ENCODE data around the gene CDC42SE2. TPM values are rescaled to one million over a fixed set of nuclear protein-coding genes. Genes with fewer than 3 reads are reported as not detected.
"Not testable (repeated sequence)": the region's sequence is repeated elsewhere in the genome, so short reads cannot be mapped to it uniquely, and the experiment has no call there.

The CDC42SE2 gene
- total RNA-seq, 4 donors from 2014 or later: 10.4 to 28.4 (median 22.1) TPM

- H3K36me3 ChIP-seq: no peaks in the 10 kb centered on the region
- 2 to 6% methylated on average over 6 to 15 of the region's 34 CpGs for WGBS, 2 donors
- no peaks in the 10 kb centered on the region for H3K27me3 ChIP-seq
- TF ChIP-seq POLR2A (IDR thresholded peaks at IDR 0.05): no peak
- no peak for TF ChIP-seq CTCF (IDR thresholded peaks at IDR 0.05)
- peak overlapping the region; percentile 88 to 98 (median 90) for H3K4me3 ChIP-seq
- peak overlapping the region; percentile 92 to 96 (median 94) for H3K27ac ChIP-seq
- intact Hi-C loops (cut with DNase I): no loop called here
- no peak for DNase-seq
- H3K9me3 ChIP-seq: no peaks in the 10 kb centered on the region
- peaks cover 0 to 76% (median 25%) of the 10 kb centered on the region in 3 donors for H3K4me1 ChIP-seq
These were observed 722 bp downstream of the CDC42SE2 start for GRCh38 chr5:131264451-131265099.

DNA sequence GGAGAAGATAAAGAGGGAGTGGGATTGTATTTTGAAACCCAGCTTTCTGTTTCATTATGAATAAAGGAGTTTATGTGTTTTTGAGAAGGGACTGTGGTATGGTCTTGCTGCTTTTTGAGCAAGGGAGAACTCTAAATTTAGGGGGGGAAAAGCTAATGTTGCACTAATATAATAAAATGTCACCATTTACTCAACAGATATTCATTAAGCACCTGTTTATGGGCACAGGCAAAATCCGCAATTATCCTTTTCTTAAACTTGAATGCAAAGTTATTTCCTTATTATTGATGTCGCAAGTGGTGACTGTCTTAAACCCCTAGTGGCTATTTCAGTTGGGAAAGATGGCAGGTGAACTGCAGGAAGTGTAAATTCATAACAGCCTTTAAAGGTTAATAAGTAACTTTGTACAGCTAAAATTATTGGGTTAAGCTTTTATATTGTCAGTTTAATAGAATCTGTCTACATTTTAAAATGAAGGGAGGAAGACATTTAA, 1.5 kb downstream of the CDC42SE2 start:
- TF ChIP-seq POLR2A (IDR thresholded peaks at IDR 0.05) (no peak), CTCF (IDR thresholded peaks at IDR 0.05) (peak in 5 of 6 experiments; percentile 28 to 63 (median 37))
- 17 to 34% methylated on average over 2 of the region's 2 CpGs for WGBS, 2 donors
- H3K4me3 ChIP-seq: peak overlapping the region; percentile 88 to 98 (median 90)
- DNase-seq: no peak
- H3K27me3 ChIP-seq: no peaks in the 10 kb centered on the region
- no peaks in the 10 kb centered on the region for H3K36me3 ChIP-seq
- H3K27ac ChIP-seq: peak overlapping the region; percentile 45 to 96 (median 94)
- intact Hi-C loops (cut with DNase I): no loop called here
- H3K4me1 ChIP-seq: peaks cover 0 to 78% (median 27%) of the 10 kb centered on the region in 3 donors
- no peaks in the 10 kb centered on the region for H3K9me3 ChIP-seq

DNA sequence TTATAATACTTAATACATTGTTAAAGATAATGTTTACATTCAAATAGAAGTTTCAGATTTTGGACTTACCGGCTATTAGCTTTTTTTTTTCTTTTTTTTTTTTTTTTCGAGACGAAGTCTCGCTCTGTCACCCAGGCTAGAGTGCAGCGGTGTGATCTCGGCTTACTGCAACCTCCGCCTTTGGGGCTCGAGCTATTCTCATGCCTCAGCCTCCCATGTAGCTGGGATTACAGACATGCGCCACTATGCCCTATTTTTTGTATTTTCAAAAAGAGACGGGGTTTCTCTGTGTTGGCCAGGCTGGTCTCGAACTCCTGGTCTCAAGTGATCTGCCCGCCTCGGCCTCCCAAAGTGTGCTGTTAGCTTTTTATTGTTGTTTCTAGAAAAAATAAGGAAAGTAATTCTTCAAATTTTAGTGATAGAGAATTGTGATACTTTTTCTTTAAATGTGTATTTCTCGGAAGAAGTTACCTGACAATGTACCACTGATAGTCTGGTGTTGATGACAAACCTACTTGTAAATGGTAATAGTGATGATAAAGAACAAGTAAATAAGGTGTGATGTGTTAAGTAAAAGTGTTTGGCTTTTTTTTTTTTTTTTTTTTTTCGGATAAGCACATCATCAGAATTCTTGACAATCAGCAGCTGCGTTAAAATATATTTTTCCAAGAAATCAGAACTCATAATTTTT, 2.7 kb downstream of the CDC42SE2 start:
- no peak for DNase-seq

GRCh38 chr5:131268758-131269370, 5.0 kb downstream of the CDC42SE2 start:
- 58 to 64% methylated on average over 12 of the region's 12 CpGs for WGBS, 2 donors
- Histone ChIP-seq H3K27ac (peak overlapping the region in 1 of 4 donors; percentile 27), H3K4me1 (peaks cover 0 to 74% (median 11%) of the 10 kb centered on the region in 3 donors), H3K4me3 (no peak overlapping the region), H3K36me3 (no peaks in the 10 kb centered on the region), H3K27me3 (no peaks in the 10 kb centered on the region), H3K9me3 (no peaks in the 10 kb centered on the region)
- intact Hi-C loops (cut with DNase I): no loop called here
- no peak for DNase-seq
- no peak for TF ChIP-seq POLR2A (IDR thresholded peaks at IDR 0.05)
- no peak for TF ChIP-seq CTCF (IDR thresholded peaks at IDR 0.05)

More for the DNA sequence above, 2.7 kb downstream of the CDC42SE2 start:
- no peak for TF ChIP-seq POLR2A (IDR thresholded peaks at IDR 0.05)
- no peak for TF ChIP-seq CTCF (IDR thresholded peaks at IDR 0.05)
- Histone ChIP-seq H3K27ac (no peak overlapping the region), H3K9me3 (no peaks in the 10 kb centered on the region), H3K4me1 (peaks cover 0 to 78% (median 16%) of the 10 kb centered on the region in 3 donors), H3K27me3 (no peaks in the 10 kb centered on the region), H3K36me3 (no peaks in the 10 kb centered on the region), H3K4me3 (peak overlapping the region in 2 of 4 donors; percentile 26 to 92)
- intact Hi-C loops (cut with DNase I): no loop called here
- 73 to 81% methylated on average over 16 of the region's 16 CpGs for WGBS, 2 donors

- no peaks in the 10 kb centered on the region for H3K27me3 ChIP-seq
- H3K4me3 ChIP-seq: no peak overlapping the region
- intact Hi-C loops (cut with DNase I): no loop called here
- no peaks in the 10 kb centered on the region for H3K9me3 ChIP-seq
- WGBS, 2 donors: 62 to 77% methylated on average over 2 of the region's 2 CpGs
- no peak for DNase-seq
- no peak overlapping the region for H3K27ac ChIP-seq
- H3K4me1 ChIP-seq: peaks cover 0 to 72% (median 11%) of the 10 kb centered on the region in 3 donors
- no peak for TF ChIP-seq POLR2A (IDR thresholded peaks at IDR 0.05)
- no peak for TF ChIP-seq CTCF (IDR thresholded peaks at IDR 0.05)
- no peaks in the 10 kb centered on the region for H3K36me3 ChIP-seq
These were observed 7.0 kb downstream of the CDC42SE2 start for GRCh38 chr5:131270809-131271208.

DNA sequence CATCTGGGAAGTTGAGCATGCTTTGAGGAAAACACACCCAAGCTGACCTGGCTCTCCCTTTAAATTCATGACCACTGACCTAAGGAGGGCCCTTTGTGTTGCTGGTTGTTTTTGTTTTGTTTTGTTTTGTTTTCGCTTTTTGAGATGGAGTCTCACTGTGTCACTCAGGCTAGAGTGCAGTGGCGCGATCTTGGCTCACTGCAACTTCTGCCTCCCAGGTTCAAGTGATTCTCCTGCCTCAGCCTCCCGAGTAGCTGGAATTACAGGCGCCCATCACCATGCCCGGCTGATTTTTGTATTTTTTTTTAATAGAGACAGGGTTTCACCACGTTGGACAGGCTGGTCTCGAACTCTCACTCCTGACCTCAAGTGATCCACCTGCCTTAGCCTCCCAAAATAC, 8.0 kb downstream of the CDC42SE2 start:
- H3K27me3 ChIP-seq; H3K4me3 ChIP-seq; H3K36me3 ChIP-seq; H3K9me3 ChIP-seq; intact Hi-C loops (cut with DNase I); DNase-seq; H3K27ac ChIP-seq: not testable (repeated sequence)
- peaks cover 0 to 69% (median 8%) of the 10 kb centered on the region in 3 donors for H3K4me1 ChIP-seq
- WGBS, 2 donors: 55 to 83% methylated on average over 8 of the region's 8 CpGs

Data from esophagus squamous epithelium (tissue), 5 donors.